NOMO-1 (cell line): ENCODE measurements around the gene LUC7L2.
"Not testable (repeated sequence)": the region's sequence is repeated elsewhere in the genome, so short reads cannot be mapped to it uniquely, and the experiment has no call there.

Experiments used
- DNase-seq, 2 experiments: peaks; one replicate each; lab custom pipeline; 2025; ENCODE audit not compliant: unreplicated experiment in 2 of 2; lab: John Stamatoyannopoulos, UW

Gene LUC7L2

GRCh38 chr7:139359366-139360209 is at the start of gene LUC7L2:
Gene LUC7L2, plus strand, starts transcription at chr7:139359894. Its CDS starts 368 bp downstream, at chr7:139360262.
- peak; percentile 78 to 87 for DNase-seq

GRCh38 chr7:139317939-139318505 is 41.7 kb upstream of the LUC7L2 start:
- no peak for DNase-seq

GRCh38 chr7:139321071-139321745 is 38.5 kb upstream of the LUC7L2 start:
- DNase-seq = no peak

GRCh38 chr7:139324709-139325108 is 35.0 kb upstream of the LUC7L2 start:
- DNase-seq = not testable (repeated sequence)

GRCh38 chr7:139328375-139328774 is 31.3 kb upstream of the LUC7L2 start:
- DNase-seq = no peak

GRCh38 chr7:139329119-139329518 is 30.6 kb upstream of the LUC7L2 start:
- DNase-seq = no peak

- DNase-seq = no peak
Observed at GRCh38 chr7:139330333-139331030, 29.2 kb upstream of the LUC7L2 start.

- no peak for DNase-seq
Observed at GRCh38 chr7:139332697-139333359, 26.9 kb upstream of the LUC7L2 start.

- DNase-seq = not testable (repeated sequence)
Observed at GRCh38 chr7:139333443-139333842, 26.3 kb upstream of the LUC7L2 start.

- no peak for DNase-seq
Observed at GRCh38 chr7:139334399-139335150, 25.1 kb upstream of the LUC7L2 start.

- DNase-seq = no peak
Observed at GRCh38 chr7:139339025-139339424, 20.7 kb upstream of the LUC7L2 start.

GRCh38 chr7:139339698-139340036 is 20.0 kb upstream of the LUC7L2 start:
- DNase-seq = no peak

GRCh38 chr7:139340037-139340807 is 19.5 kb upstream of the LUC7L2 start:
- peak; percentile 96 to 98 for DNase-seq

GRCh38 chr7:139340808-139341057 is 19.0 kb upstream of the LUC7L2 start:
- DNase-seq = no peak

- peak; percentile 65 to 66 for DNase-seq
Observed at GRCh38 chr7:139341058-139341775, 18.5 kb upstream of the LUC7L2 start, which contains the start of gene FMC1. Gene FMC1, plus strand, starts transcription at chr7:139341337. Its CDS starts 48 bp downstream, at chr7:139341385.

- peak in 1 of 2 experiments; percentile 60 for DNase-seq
Observed at GRCh38 chr7:139341776-139342226, 17.9 kb upstream of the LUC7L2 start.

- DNase-seq = peak in 1 of 2 experiments; percentile 53
Observed at GRCh38 chr7:139345042-139345441, 14.7 kb upstream of the LUC7L2 start.

GRCh38 chr7:139351027-139351426 is 8.7 kb upstream of the LUC7L2 start:
- no peak for DNase-seq

GRCh38 chr7:139354729-139355128 is 5.0 kb upstream of the LUC7L2 start:
- DNase-seq = no peak
